ENCODE data around the gene TSKS. TPM values are rescaled to one million over a fixed set of nuclear protein-coding genes. Genes with fewer than 3 reads are reported as not detected.

TSKS gene
- total RNA-seq, 1 donor from 2014 or later = not detected

DNA sequence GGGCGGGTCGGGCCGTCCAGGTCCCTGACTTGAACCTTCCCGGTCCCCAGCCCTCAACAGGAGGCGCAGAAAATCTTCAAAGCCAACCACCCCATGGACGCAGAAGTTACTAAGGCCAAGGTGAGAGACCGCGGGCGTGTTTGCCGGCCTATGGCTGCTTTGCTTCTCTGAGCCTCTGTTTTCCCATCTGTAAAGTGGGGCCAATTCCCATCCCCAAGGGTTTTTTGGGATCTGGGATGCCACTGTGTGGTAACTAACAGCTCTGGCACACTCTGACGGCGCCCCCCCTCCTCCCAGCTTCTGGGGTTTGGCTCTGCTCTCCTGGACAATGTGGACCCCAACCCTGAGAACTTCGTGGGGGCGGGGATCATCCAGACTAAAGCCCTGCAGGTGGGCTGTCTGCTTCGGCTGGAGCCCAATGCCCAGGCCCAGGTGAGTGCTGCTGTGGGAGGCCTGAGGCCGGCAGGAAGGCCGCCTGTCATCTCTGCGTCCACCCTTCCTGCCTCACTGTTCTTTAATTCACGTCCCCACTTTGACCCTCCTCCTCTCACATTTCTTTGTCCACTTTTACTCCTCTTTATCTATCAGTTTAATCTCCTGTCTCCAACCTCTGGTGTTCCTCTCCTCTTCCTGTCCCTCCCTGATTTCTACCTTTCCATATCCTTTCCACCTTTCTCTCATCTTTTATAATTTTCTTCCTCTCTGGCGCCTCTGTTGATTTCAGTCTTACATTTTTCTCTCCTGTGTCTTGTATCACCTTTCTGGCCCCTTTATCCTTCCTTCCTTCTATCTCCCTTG is 42.9 kb upstream of the TSKS start:
- Mint-ChIP-seq H3K27me3 (ENCODE audit: unreplicated experiment) (peaks cover 4% of the 10 kb centered on the region), H3K4me3 (ENCODE audit: unreplicated experiment) (peak overlapping the region; percentile 30), H3K27ac (ENCODE audit: unreplicated experiment) (peak overlapping the region; percentile 19), H3K36me3 (ENCODE audit: unreplicated experiment) (peaks cover 4% of the 10 kb centered on the region), H3K9me3 (ENCODE audit: unreplicated experiment) (peaks cover 9% of the 10 kb centered on the region), H3K4me1 (ENCODE audit: low read depth, unreplicated experiment) (peaks cover 9% of the 10 kb centered on the region)
- no peak for DNase-seq
- TF ChIP-seq, protein P1, sequence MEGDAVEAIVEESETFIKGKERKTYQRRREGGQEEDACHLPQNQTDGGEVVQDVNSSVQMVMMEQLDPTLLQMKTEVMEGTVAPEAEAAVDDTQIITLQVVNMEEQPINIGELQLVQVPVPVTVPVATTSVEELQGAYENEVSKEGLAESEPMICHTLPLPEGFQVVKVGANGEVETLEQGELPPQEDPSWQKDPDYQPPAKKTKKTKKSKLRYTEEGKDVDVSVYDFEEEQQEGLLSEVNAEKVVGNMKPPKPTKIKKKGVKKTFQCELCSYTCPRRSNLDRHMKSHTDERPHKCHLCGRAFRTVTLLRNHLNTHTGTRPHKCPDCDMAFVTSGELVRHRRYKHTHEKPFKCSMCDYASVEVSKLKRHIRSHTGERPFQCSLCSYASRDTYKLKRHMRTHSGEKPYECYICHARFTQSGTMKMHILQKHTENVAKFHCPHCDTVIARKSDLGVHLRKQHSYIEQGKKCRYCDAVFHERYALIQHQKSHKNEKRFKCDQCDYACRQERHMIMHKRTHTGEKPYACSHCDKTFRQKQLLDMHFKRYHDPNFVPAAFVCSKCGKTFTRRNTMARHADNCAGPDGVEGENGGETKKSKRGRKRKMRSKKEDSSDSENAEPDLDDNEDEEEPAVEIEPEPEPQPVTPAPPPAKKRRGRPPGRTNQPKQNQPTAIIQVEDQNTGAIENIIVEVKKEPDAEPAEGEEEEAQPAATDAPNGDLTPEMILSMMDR (IDR thresholded peaks at IDR 0.05; ENCODE audit: partially characterized antibody, unreplicated experiment) = no peak

- peak overlapping the region; percentile 20 for H3K4me3 Mint-ChIP-seq (ENCODE audit: unreplicated experiment)
- no peak for DNase-seq
- TF ChIP-seq, protein P1 (IDR thresholded peaks at IDR 0.05; ENCODE audit: partially characterized antibody, unreplicated experiment) = no peak
- peaks cover 5% of the 10 kb centered on the region for H3K4me1 Mint-ChIP-seq (ENCODE audit: low read depth, unreplicated experiment)
- no peak overlapping the region for H3K27ac Mint-ChIP-seq (ENCODE audit: unreplicated experiment)
- peaks cover 7% of the 10 kb centered on the region for H3K9me3 Mint-ChIP-seq (ENCODE audit: unreplicated experiment)
- peaks cover 4% of the 10 kb centered on the region for H3K27me3 Mint-ChIP-seq (ENCODE audit: unreplicated experiment)
- peaks cover 4% of the 10 kb centered on the region for H3K36me3 Mint-ChIP-seq (ENCODE audit: unreplicated experiment)
Measured at GRCh38 chr19:49803529-49803856, 40.4 kb upstream of the TSKS start.

DNA sequence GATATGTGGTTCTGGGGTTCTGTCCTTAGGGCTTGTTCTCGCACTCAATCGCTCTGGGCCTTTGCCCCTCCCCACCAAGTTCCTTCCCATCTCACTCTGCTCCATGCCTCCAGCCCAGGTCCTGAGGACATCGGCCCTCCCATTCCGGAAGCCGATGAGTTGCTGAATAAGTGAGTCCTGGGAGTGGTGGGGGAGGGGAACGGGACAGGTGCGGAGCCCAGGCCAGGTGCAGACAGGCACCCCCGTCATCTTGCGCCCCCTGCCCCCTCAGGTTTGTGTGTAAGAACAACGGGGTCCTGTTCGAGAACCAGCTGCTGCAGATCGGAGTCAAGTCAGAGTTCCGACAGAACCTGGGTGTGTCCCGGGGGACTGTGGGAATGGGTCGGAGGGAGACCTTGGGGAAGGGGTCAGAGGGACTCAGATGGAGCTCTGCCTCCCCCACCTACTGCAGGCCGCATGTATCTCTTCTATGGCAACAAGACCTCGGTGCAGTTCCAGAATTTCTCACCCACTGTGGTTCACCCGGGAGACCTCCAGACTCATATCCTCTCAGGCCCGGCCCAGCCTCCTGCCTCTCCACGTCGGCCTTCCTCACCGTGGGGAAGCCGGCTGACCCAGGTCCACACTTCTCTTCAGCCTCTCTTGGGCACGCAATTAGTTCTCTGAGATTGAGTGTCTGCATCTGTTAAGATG is 39.9 kb upstream of the TSKS start:
- H3K4me3 Mint-ChIP-seq (ENCODE audit: unreplicated experiment) = peak overlapping the region; percentile 42
- H3K9me3 Mint-ChIP-seq (ENCODE audit: unreplicated experiment) = peaks cover 7% of the 10 kb centered on the region
- H3K27me3 Mint-ChIP-seq (ENCODE audit: unreplicated experiment) = peaks cover 2% of the 10 kb centered on the region
- TF ChIP-seq, protein P1 (IDR thresholded peaks at IDR 0.05; ENCODE audit: partially characterized antibody, unreplicated experiment) = no peak
- H3K27ac Mint-ChIP-seq (ENCODE audit: unreplicated experiment) = no peak overlapping the region
- no peak for DNase-seq
- H3K4me1 Mint-ChIP-seq (ENCODE audit: low read depth, unreplicated experiment) = peaks cover 5% of the 10 kb centered on the region
- H3K36me3 Mint-ChIP-seq (ENCODE audit: unreplicated experiment) = peaks cover 4% of the 10 kb centered on the region

DNA sequence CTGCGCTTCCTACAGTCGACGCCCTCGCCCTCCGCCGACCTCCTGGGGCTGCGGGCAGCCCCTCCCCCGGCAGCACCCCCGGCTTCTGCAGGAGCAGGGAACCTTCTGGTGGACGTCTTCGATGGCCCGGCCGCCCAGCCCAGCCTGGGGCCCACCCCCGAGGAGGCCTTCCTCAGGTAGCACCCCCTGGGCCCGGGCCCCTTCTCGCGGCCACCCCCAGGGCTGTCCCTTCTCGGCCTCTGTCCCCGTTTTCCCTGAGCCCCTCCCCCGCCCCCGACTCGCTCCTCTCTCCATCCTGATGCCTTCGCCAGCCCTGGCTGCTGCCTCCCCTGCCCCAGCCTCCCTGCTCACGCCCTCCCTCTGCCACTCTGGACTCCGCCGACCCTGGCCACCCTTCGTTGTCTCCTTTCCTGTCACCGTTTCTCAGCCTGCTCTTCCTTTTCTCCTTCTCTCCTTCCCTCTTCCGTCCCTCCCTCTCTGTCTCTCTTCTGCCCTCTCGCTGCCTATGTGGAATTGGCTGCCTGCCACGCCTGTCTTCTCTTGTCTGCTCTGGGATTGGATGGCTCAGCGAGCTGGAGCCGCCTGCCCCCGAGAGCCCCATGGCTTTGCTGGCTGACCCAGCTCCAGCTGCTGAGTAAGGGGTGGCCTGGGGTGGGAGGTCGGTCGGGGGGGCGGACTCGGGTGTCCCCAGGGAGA is 39.0 kb upstream of the TSKS start:
- Mint-ChIP-seq H3K4me3 (ENCODE audit: unreplicated experiment) (peak overlapping the region; percentile 80), H3K27me3 (ENCODE audit: unreplicated experiment) (peaks cover 4% of the 10 kb centered on the region), H3K27ac (ENCODE audit: unreplicated experiment) (peak overlapping the region; percentile 95), H3K9me3 (ENCODE audit: unreplicated experiment) (peaks cover 8% of the 10 kb centered on the region), H3K36me3 (ENCODE audit: unreplicated experiment) (peaks cover 4% of the 10 kb centered on the region), H3K4me1 (ENCODE audit: low read depth, unreplicated experiment) (peaks cover 3% of the 10 kb centered on the region)
- peak; percentile 82 for DNase-seq
- TF ChIP-seq, protein P1 (IDR thresholded peaks at IDR 0.05; ENCODE audit: partially characterized antibody, unreplicated experiment) = no peak
